ENCODE measurements around the gene FRAT2.
"Not testable (repeated sequence)": the region's sequence is repeated elsewhere in the genome, so short reads cannot be mapped to it uniquely, and the experiment has no call there.

FRAT2 gene

GRCh38 chr10:97321032-97321803, 13.3 kb downstream of the FRAT2 start:
- no peak for DNase-seq

GRCh38 chr10:97320480-97321031, 14.0 kb downstream of the FRAT2 start:
- DNase-seq = no peak

- DNase-seq = peak; percentile 30
Measured at GRCh38 chr10:97319671-97320479, 14.7 kb downstream of the FRAT2 start.

- DNase-seq = peak; percentile 83
Measured at GRCh38 chr10:97318772-97319651, 15.5 kb downstream of the FRAT2 start, which contains the start of gene FRAT1. FRAT1 (plus strand) TSS chr10:97319271; CDS start chr10:97319454, 183 bp downstream.

- DNase-seq = no peak
Measured at GRCh38 chr10:97314671-97315070, 19.9 kb downstream of the FRAT2 start.

- no peak for DNase-seq
Measured at GRCh38 chr10:97312897-97313296, 21.6 kb downstream of the FRAT2 start.

GRCh38 chr10:97311111-97311626, 23.4 kb downstream of the FRAT2 start:
- DNase-seq = no peak

- DNase-seq = no peak
Measured at GRCh38 chr10:97307866-97308780, 26.4 kb downstream of the FRAT2 start.

- no peak for DNase-seq
Measured at GRCh38 chr10:97307441-97307840, 27.1 kb downstream of the FRAT2 start.

GRCh38 chr10:97302088-97302791, 32.3 kb downstream of the FRAT2 start:
- no peak for DNase-seq

- DNase-seq = no peak
Measured at GRCh38 chr10:97300980-97301379, 33.5 kb downstream of the FRAT2 start.

- DNase-seq = no peak
Measured at GRCh38 chr10:97298223-97298571, 36.3 kb downstream of the FRAT2 start.

GRCh38 chr10:97297556-97298222, 36.8 kb downstream of the FRAT2 start:
- DNase-seq = no peak

GRCh38 chr10:97292862-97293198, 41.7 kb downstream of the FRAT2 start:
- DNase-seq = no peak

- peak; percentile 92 for DNase-seq
Measured at GRCh38 chr10:97292097-97292861, 42.2 kb downstream of the FRAT2 start, which contains the start of gene ARHGAP19. ARHGAP19 (minus strand) TSS chr10:97292637; CDS start chr10:97292627, 10 bp downstream.

- no peak for DNase-seq
Measured at GRCh38 chr10:97291357-97292096, 43.0 kb downstream of the FRAT2 start.

- DNase-seq = not testable (repeated sequence)
Measured at GRCh38 chr10:97290576-97291356, 43.8 kb downstream of the FRAT2 start.

GRCh38 chr10:97290076-97290475, 44.5 kb downstream of the FRAT2 start:
- not testable (repeated sequence) for DNase-seq
